ENCODE results near the gene E4F1.

GRCh38 chr16:2282262-2282661 is 58.9 kb downstream of the E4F1 start:
- TF ChIP-seq POLR2A (IDR thresholded peaks at IDR 0.05; ENCODE audit: low read depth, low read length) (no peak), TAF1 (IDR thresholded peaks at IDR 0.05; ENCODE audit: borderline replicate concordance, low read depth, low read length) (no peak)

All from GM12892 (cell line).